MM.1S (cell line): ENCODE results near the gene CREB3L1.

Experiments
- EZH2 ChIP-seq: fragments of 300-600 bp; sonication (generic); optimal IDR thresholded peaks from 2 replicates; pipeline ENCODE3; 2017; ENCODE audit warnings: low read depth, mild to moderate bottlenecking, antibody characterized with exemption, low read length, mixed read lengths
- TF ChIP-seq, protein P1 (sequence below): fragments of 300-600 bp; sonication (generic); IDR thresholded peaks from 2 replicates; pipeline ENCODE4 v1.5.1; 2016; ENCODE audit warnings: antibody characterized with exemption, low read length, mixed read lengths

- TF ChIP-seq, protein P1, sequence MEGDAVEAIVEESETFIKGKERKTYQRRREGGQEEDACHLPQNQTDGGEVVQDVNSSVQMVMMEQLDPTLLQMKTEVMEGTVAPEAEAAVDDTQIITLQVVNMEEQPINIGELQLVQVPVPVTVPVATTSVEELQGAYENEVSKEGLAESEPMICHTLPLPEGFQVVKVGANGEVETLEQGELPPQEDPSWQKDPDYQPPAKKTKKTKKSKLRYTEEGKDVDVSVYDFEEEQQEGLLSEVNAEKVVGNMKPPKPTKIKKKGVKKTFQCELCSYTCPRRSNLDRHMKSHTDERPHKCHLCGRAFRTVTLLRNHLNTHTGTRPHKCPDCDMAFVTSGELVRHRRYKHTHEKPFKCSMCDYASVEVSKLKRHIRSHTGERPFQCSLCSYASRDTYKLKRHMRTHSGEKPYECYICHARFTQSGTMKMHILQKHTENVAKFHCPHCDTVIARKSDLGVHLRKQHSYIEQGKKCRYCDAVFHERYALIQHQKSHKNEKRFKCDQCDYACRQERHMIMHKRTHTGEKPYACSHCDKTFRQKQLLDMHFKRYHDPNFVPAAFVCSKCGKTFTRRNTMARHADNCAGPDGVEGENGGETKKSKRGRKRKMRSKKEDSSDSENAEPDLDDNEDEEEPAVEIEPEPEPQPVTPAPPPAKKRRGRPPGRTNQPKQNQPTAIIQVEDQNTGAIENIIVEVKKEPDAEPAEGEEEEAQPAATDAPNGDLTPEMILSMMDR = no peak
- TF ChIP-seq EZH2 = no peak
Observed at GRCh38 chr11:46299451-46299961, 22.0 kb downstream of the CREB3L1 start.
